Heart right ventricle (tissue), 16 donors: ENCODE results near the gene GPC3. TPM values are rescaled to one million over a fixed set of nuclear protein-coding genes. Genes with fewer than 3 reads are reported as not detected.

Experiments
- ATAC-seq, 8 donors: fragments of 200-7000 bp; cut with Tn5 transposase; one replicate each; pipeline ENCODE4 v1.9.1; 2020; ENCODE audit warnings: mild to moderate bottlenecking in 8 of 8, moderate library complexity in 8 of 8, moderate number of reproducible peaks in 1 of 8
- DNase-seq, 2 donors: peaks; one replicate each; pipeline ENCODE4 v3.0.0-alpha.2; 2020
- H3K27ac ChIP-seq, 10 donors: fragments of 200-600 bp; sonication (generic) in 2 of 10; one replicate each; pipeline versions ENCODE4 v1.5.0 to v1.8.0; 2020 to 2022; ENCODE audit warnings: mild to moderate bottlenecking in 3 of 10
- H3K27me3 ChIP-seq, 7 donors: fragments of 200-600 bp; one replicate each; pipeline ENCODE4 v1.8.0; 2021 to 2022; ENCODE audit warnings: mild to moderate bottlenecking in 2 of 7
- H3K36me3 ChIP-seq, 9 donors: fragments of 200-600 bp; sonication (generic) in 1 of 9; one replicate each; pipeline versions ENCODE4 v1.5.0 to v1.8.0; 2020 to 2022; ENCODE audit warnings: mild to moderate bottlenecking in 2 of 9
- H3K4me1 ChIP-seq, 9 donors: fragments of 200-600 bp; sonication (generic) in 1 of 9; one replicate each; pipeline versions ENCODE4 v1.5.0 to v1.8.0; 2020 to 2022; ENCODE audit warnings: mild to moderate bottlenecking in 4 of 9
- H3K4me3 ChIP-seq, 10 donors: fragments of 200-600 bp; sonication (generic) in 2 of 10; one replicate each; pipeline versions ENCODE4 v1.5.0 to v1.8.0; 2020 to 2022; ENCODE audit warnings: mild to moderate bottlenecking in 7 of 10, moderate library complexity in 2 of 10
- H3K9me3 ChIP-seq, 11 donors: fragments of 200-600 bp in 10 of 11; sonication (generic) in 2 of 11; one replicate each; pipeline versions ENCODE4 v1.5.0 to v1.8.0; 2013 to 2022; ENCODE audit warnings: mild to moderate bottlenecking in 2 of 11, control low read depth in 1 of 11, moderate library complexity in 1 of 11
- CTCF ChIP-seq, 9 donors: fragments of 200-600 bp; sonication (generic) in 2 of 9; IDR thresholded peaks; one replicate each; pipeline versions ENCODE4 v1.5.0 to v1.8.0; 2021 to 2022; ENCODE audit warnings: antibody characterized with exemption in 9 of 9, mild to moderate bottlenecking in 5 of 9, moderate library complexity in 1 of 9
- WGBS, 2 donors: extraction: QIAGEN DNeasy Blood & Tissue Kit; methylation state at CpG; one replicate each; pipeline ENCODE4 v1.1.7; 2013; ENCODE audit warnings: inconsistent platforms in 1 of 2; 5-methylcytosine and 5-hydroxymethylcytosine counted together
- intact Hi-C, 10 donors: fragments of 100-400 bp; cut with DNase I; formaldehyde crosslinking; loops; one replicate each; pipeline versions ENCODE4 v1.11.1 to v1.14.2; 2022
- polyA plus RNA-seq, 2 donors: library from polyadenylated mRNA; stranded (reverse); fragments of 200-250 nt; gene quantifications; one replicate each; pipeline ENCODE4 v1.2.3, GENCODE V29; 2013
- total RNA-seq, 10 donors: library from RNA; stranded (reverse); fragmentation: NEBNext Ultra II Directional in 3 of 10; extraction: Animal tissue kit (Norgen Biotek cat#: 25700) in 3 of 10; gene quantifications; one replicate each; pipeline versions ENCODE4 v1.2.1 to v1.2.4, GENCODE V29; 2021 to 2023
- donor health status: Arrhythmogenic right ventricular cardiomyopathy.
- donor health status: ischemic (EF 13 %, LVEDD 7.1; RV severe dilation, severe dysfunction).
- donor health status: healthy with polysubstance abuse.
- donor health status: DM: no; HTN: yes; CAD: no.
- donor health status: DM: no; HTN: no; CAD: no.
- donor health status: ischemic (EF 25% LVEDD 6.9; RV normal size, moderate dysfunction).
- donor health status: ischemic (EF 25% LVEDD 5.7; RV mildly dilated, moderate dysfunction).
- donor health status: healthy.
- donor health status: DM: yes; HTN: yes; CAD: no.
- donor health status: Ischemic cardiomyopathy.
- donor health status: ischemic (EF 35%, LVEDD 5.7; RV mildly dilated, moderate dysfunction).
- donor health status: nonischemic (EF 11% LVEDD 7.7; RV severe dilation, severe dysfunction).
- donor health status: DM: yes; HTN: yes; CAD: no.
- donor health status: PGD.
- donor health status: ischemic (EF 29% LVEDD 5.4; RV normal size, mild dysfunction).
- donor health status: nonischemic (EF 23%, LVEDD 6.1; RV moderate dilation, normal function).

GPC3 gene
- total and polyA plus RNA-seq, 12 donors = 0.66 to 5.6 (median 3.4) TPM

GRCh38 chrX:133859336-133859735, 126.1 kb downstream of the GPC3 start:
- intact Hi-C loops = no loop called here
- Histone ChIP-seq H3K4me3 (no peak overlapping the region), H3K4me1 (no peaks in the 10 kb centered on the region), H3K36me3 (no peaks in the 10 kb centered on the region), H3K27me3 (peaks cover 0 to 42% (median 0%) of the 10 kb centered on the region in 7 donors), H3K27ac (no peak overlapping the region), H3K9me3 (no peaks in the 10 kb centered on the region)
- no peak for ATAC-seq
- no peak for TF ChIP-seq CTCF (IDR thresholded peaks at IDR 0.05)
- DNase-seq = no peak
- 87 to 88% methylated on average over 3 of the region's 3 CpGs for whole genome bisulfite sequencing, 2 donors

GRCh38 chrX:133857640-133858269, 127.6 kb downstream of the GPC3 start:
- DNase-seq = no peak
- no peak for ATAC-seq
- H3K27me3 ChIP-seq = peaks cover 0 to 58% (median 0%) of the 10 kb centered on the region in 7 donors

GRCh38 chrX:133856819-133857218, 128.6 kb downstream of the GPC3 start:
- no peak overlapping the region for H3K4me3 ChIP-seq
- H3K27ac ChIP-seq = no peak overlapping the region
- ATAC-seq = no peak
- no peaks in the 10 kb centered on the region for H3K4me1 ChIP-seq
- intact Hi-C loops = no loop called here
- no peaks in the 10 kb centered on the region for H3K36me3 ChIP-seq
- no peaks in the 10 kb centered on the region for H3K9me3 ChIP-seq
- 67 to 71% methylated on average over 3 of the region's 3 CpGs for WGBS, 2 donors
- H3K27me3 ChIP-seq = peaks cover 0 to 65% (median 0%) of the 10 kb centered on the region in 7 donors
- no peak for TF ChIP-seq CTCF (IDR thresholded peaks at IDR 0.05)
- DNase-seq = no peak

More at GRCh38 chrX:133857640-133858269, 127.6 kb downstream of the GPC3 start:
- Histone ChIP-seq H3K4me3 (no peak overlapping the region), H3K9me3 (no peaks in the 10 kb centered on the region), H3K4me1 (no peaks in the 10 kb centered on the region), H3K36me3 (no peaks in the 10 kb centered on the region), H3K27ac (no peak overlapping the region)
- TF ChIP-seq CTCF (IDR thresholded peaks at IDR 0.05) = no peak
- WGBS, 2 donors = 83 to 85% methylated on average over 1 of the region's 1 CpG
- intact Hi-C loops = no loop called here

GRCh38 chrX:133854290-133854689, 131.1 kb downstream of the GPC3 start:
- no peak for DNase-seq
- WGBS, 2 donors = 88 to 97% methylated on average over 2 of the region's 2 CpGs
- H3K9me3 ChIP-seq = no peaks in the 10 kb centered on the region
- TF ChIP-seq CTCF (IDR thresholded peaks at IDR 0.05) = no peak
- peaks cover 0 to 60% (median 0%) of the 10 kb centered on the region in 7 donors for H3K27me3 ChIP-seq
- intact Hi-C loops = no loop called here
- H3K4me3 ChIP-seq = no peak overlapping the region
- H3K36me3 ChIP-seq = no peaks in the 10 kb centered on the region
- H3K27ac ChIP-seq = no peak overlapping the region
- H3K4me1 ChIP-seq = no peaks in the 10 kb centered on the region
- ATAC-seq = no peak
